HG02610 (cell line): ENCODE measurements around the gene EXPH5.

Experiments used
- ATAC-seq: cut with Tn5 transposase; IDR thresholded peaks from one replicate; pipeline ENCODE4 v1.9.1; 2021; ENCODE audit warnings: mild to moderate bottlenecking, moderate library complexity; ENCODE audit not compliant: unreplicated experiment

EXPH5 gene

GRCh38 chr11:108562746-108563581 lies 30.6 kb downstream of the EXPH5 start:
- no peak for ATAC-seq

GRCh38 chr11:108561535-108561991 lies 32.0 kb downstream of the EXPH5 start:
- no peak for ATAC-seq

- no peak for ATAC-seq
Observed at GRCh38 chr11:108559904-108560303, 33.7 kb downstream of the EXPH5 start.

GRCh38 chr11:108559340-108559739 lies 34.2 kb downstream of the EXPH5 start:
- ATAC-seq, result no peak

- ATAC-seq, result peak; percentile 94
Observed at GRCh38 chr11:108558222-108558621, 35.3 kb downstream of the EXPH5 start.

GRCh38 chr11:108556019-108556418 lies 37.5 kb downstream of the EXPH5 start:
- no peak for ATAC-seq

GRCh38 chr11:108551651-108552462 lies 41.7 kb downstream of the EXPH5 start:
- ATAC-seq, result no peak

- no peak for ATAC-seq
Observed at GRCh38 chr11:108549319-108549885, 44.2 kb downstream of the EXPH5 start.

- ATAC-seq, result no peak
Observed at GRCh38 chr11:108545909-108546501, 47.6 kb downstream of the EXPH5 start.

- ATAC-seq, result no peak
Observed at GRCh38 chr11:108543316-108543964, 50.1 kb downstream of the EXPH5 start.

GRCh38 chr11:108541531-108541930 lies 52.0 kb downstream of the EXPH5 start:
- ATAC-seq, result no peak

- ATAC-seq, result no peak
Observed at GRCh38 chr11:108538502-108538901, 55.1 kb downstream of the EXPH5 start.

GRCh38 chr11:108538022-108538424 lies 55.5 kb downstream of the EXPH5 start:
- no peak for ATAC-seq

GRCh38 chr11:108536783-108537182 lies 56.8 kb downstream of the EXPH5 start:
- no peak for ATAC-seq

- ATAC-seq, result no peak
Observed at GRCh38 chr11:108535384-108535955, 58.1 kb downstream of the EXPH5 start.

GRCh38 chr11:108534274-108534882 lies 59.2 kb downstream of the EXPH5 start:
- no peak for ATAC-seq

GRCh38 chr11:108530426-108530825 lies 63.1 kb downstream of the EXPH5 start:
- no peak for ATAC-seq

GRCh38 chr11:108527382-108527781 lies 66.2 kb downstream of the EXPH5 start:
- no peak for ATAC-seq

GRCh38 chr11:108525161-108525560 lies 68.4 kb downstream of the EXPH5 start:
- ATAC-seq, result no peak

GRCh38 chr11:108524422-108524821 lies 69.1 kb downstream of the EXPH5 start:
- ATAC-seq, result no peak
